CD4-positive, alpha-beta T cell treated with Interleukin-6 for 4 hours (primary cell): ENCODE data around the gene HERC4.

Experiments used
- DNase-seq: peaks from one replicate; pipeline ENCODE4 v3.0.0-alpha.2; 2020; ENCODE audit warnings: mixed read lengths

The HERC4 gene

GRCh38 chr10:68074775-68075549 is at the start of gene HERC4:
HERC4 (minus strand) TSS chr10:68075283; CDS start chr10:68073108, 2,175 bp downstream.
- DNase-seq: peak; percentile 95

GRCh38 chr10:68124718-68125117 is 49.6 kb upstream of the HERC4 start:
- DNase-seq: no peak

- no peak for DNase-seq
Observed at GRCh38 chr10:68121852-68122251, 46.8 kb upstream of the HERC4 start.

GRCh38 chr10:68121020-68121743 is 46.1 kb upstream of the HERC4 start:
- DNase-seq: no peak

GRCh38 chr10:68118657-68119056 is 43.6 kb upstream of the HERC4 start:
- no peak for DNase-seq

- DNase-seq: no peak
Observed at GRCh38 chr10:68112837-68113236, 37.8 kb upstream of the HERC4 start.

GRCh38 chr10:68111584-68111983 is 36.5 kb upstream of the HERC4 start:
- no peak for DNase-seq

- no peak for DNase-seq
Observed at GRCh38 chr10:68110027-68110426, 34.9 kb upstream of the HERC4 start.

GRCh38 chr10:68109331-68109730 is 34.2 kb upstream of the HERC4 start, which contains the start of gene MYPN:
MYPN (plus strand) TSS chr10:68109488; CDS start chr10:68121439, 11,951 bp downstream.
- DNase-seq: no peak

GRCh38 chr10:68108653-68109052 is 33.6 kb upstream of the HERC4 start:
- no peak for DNase-seq

GRCh38 chr10:68108051-68108450 is 33.0 kb upstream of the HERC4 start:
- DNase-seq: no peak

- no peak for DNase-seq
Observed at GRCh38 chr10:68107651-68108050, 32.6 kb upstream of the HERC4 start.

- no peak for DNase-seq
Observed at GRCh38 chr10:68106656-68107055, 31.6 kb upstream of the HERC4 start.

- DNase-seq: no peak
Observed at GRCh38 chr10:68105820-68106219, 30.7 kb upstream of the HERC4 start.

GRCh38 chr10:68103901-68104300 is 28.8 kb upstream of the HERC4 start:
- DNase-seq: no peak

GRCh38 chr10:68103261-68103878 is 28.3 kb upstream of the HERC4 start:
- DNase-seq: no peak

- no peak for DNase-seq
Observed at GRCh38 chr10:68101066-68101465, 26.0 kb upstream of the HERC4 start.

GRCh38 chr10:68099736-68100135 is 24.7 kb upstream of the HERC4 start:
- no peak for DNase-seq

- no peak for DNase-seq
Observed at GRCh38 chr10:68096913-68097516, 21.9 kb upstream of the HERC4 start.

- DNase-seq: no peak
Observed at GRCh38 chr10:68095153-68095552, 20.1 kb upstream of the HERC4 start.

- no peak for DNase-seq
Observed at GRCh38 chr10:68092512-68092911, 17.4 kb upstream of the HERC4 start.

- DNase-seq: no peak
Observed at GRCh38 chr10:68090586-68090985, 15.5 kb upstream of the HERC4 start.

- DNase-seq: no peak
Observed at GRCh38 chr10:68088740-68089139, 13.7 kb upstream of the HERC4 start.
